Cortex of kidney (tissue), 1 donor: Measurements from ENCODE around the gene RBPJL.

ENCODE experiments used
- DNase-seq: peaks from one replicate; lab custom pipeline; 2025; lab: John Stamatoyannopoulos, UW

RBPJL gene

DNA sequence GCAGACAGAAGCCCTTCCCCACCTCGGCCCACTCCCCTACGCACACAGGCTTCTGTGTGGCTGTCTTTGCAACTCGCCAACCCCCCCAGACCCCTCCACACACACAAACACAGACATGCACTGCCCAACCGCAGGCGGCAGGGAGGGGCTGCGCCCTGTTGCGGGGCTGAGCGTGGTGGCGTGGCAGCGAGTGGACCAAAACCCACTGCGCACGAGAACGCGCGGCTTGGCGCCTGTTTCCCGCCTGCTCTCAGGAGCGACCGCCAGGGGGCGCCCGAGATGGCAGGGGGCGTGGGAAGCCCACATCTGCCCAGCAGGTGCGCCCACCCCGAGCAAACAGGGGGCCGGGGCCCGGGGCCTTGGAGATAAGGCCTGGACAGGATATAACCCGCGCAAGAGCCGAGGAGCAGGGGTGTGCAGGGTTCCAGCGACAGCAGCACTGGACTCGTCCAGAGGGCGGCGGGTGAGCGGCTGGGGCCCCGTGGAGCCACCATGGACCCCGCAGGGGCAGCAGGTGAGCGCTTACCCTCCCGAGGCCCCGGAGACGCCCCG lies at the start of gene RBPJL:
TSS of gene RBPJL (plus strand) at position 410 of the 552 bp plus-strand sequence. CDS start at position 493, 83 bp downstream.
- DNase-seq, result no peak

DNA sequence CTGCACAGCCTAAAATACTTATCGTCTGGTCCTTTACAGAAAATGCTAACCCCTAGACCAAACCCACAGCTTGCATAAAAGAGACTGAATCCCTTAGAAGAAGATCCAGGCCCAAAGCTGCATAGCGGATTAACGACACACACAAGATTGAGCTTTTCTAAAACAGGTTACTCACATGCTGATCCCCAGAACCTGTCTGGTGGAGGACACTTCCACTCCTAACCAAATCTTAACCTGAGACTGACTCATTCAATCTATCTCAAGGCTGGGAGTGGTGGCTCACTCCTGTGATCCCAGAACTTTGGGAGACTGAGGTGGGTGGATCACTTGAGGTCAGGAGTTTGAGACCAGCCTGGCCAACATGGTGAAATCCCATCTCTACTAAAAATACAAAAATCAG lies 49.5 kb upstream of the RBPJL start:
- no peak for DNase-seq

DNA sequence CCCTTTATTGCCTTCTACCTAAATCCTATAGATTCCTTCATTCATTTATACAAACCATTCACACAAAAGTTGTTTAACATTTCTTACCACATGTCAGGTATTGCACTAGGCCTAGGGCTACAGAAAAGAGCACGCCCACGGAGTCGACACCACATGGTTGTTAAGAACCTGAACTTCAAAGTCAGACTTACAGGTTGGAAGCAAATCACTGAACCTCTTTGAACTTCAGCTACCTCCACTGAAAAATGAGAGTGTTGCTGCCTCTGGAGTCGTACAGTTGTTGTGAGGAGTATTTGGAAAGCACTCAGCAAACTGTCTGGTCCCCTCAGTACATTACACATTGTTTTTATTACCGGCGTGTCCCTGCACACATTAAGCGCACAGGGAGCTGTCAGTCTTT lies 48.9 kb upstream of the RBPJL start:
- DNase-seq, result no peak

DNA sequence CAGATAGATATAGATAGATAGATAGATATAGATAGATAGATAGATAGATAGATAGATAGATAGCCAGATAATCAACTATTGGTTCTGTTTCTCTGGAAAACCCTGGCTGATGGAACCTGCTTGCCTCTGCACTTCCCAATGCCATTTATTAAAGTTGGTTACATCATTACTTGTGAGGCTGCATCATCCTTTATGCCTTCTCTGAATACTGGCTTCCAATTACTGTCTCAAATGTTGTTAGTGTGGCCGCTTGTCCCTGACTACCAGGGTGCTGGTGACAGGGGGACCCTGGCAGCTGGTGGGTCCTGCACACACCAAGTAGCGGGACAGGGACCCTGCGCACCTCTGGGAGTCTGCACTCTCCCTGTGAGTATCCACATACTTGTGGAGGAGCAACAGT lies 48.4 kb upstream of the RBPJL start:
- no peak for DNase-seq

GRCh38 chr20:45258664-45259063 lies 48.0 kb upstream of the RBPJL start:
- DNase-seq, result no peak

DNA sequence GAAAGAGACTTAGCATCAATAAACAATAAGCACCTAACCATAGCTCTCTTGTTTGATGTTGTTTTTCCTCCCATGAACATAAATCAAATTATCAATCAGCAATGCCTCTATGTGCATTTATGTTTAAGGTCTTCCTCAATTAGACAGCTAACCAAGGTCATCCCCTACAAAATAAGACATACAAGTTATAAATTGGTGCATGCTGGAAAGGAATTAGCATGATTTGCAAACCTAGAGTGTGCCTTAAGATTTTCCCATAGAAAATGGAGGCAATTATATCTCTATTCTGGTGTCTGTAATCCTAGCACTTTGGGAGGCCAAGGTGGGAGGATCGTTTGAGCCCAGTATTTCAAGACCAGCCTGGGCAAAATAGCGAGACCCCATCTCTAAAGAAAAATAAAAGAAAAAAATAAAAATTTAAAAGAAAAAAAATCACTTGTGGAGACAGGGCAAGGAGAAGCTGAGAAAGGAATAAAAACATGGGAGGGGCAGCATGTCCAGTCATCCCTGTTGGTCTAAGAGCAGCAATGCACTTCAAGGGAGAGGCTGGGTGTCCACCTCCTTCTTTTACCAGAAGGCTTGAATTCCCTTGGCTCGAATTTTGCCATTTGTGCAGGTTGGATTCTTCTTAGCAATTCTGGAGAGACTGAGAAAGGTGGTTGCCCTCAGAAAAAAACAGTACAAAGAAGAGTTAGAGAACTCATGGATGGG lies 42.9 kb upstream of the RBPJL start:
- no peak for DNase-seq

GRCh38 chr20:45266977-45267376 lies 39.7 kb upstream of the RBPJL start:
- no peak for DNase-seq

DNA sequence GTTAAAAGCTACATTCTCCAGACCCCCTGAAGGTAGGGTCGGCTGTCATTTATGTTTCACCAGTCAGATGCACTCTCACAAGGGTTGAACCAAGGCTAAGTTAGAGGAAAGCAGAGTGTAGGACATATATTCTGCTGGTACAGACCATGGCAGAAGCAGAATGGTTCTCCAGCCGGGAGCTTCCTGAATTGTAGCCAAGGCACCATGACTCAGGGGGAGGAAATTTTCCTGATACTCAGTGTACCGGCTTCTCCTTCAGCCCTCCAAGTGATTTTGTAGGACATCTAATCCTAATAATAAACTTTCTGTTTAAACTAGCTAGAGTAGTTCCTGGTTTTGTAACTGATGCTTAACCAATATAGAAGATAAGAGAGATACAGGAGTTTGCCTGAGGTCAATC lies 38.1 kb upstream of the RBPJL start:
- DNase-seq, result no peak

DNA sequence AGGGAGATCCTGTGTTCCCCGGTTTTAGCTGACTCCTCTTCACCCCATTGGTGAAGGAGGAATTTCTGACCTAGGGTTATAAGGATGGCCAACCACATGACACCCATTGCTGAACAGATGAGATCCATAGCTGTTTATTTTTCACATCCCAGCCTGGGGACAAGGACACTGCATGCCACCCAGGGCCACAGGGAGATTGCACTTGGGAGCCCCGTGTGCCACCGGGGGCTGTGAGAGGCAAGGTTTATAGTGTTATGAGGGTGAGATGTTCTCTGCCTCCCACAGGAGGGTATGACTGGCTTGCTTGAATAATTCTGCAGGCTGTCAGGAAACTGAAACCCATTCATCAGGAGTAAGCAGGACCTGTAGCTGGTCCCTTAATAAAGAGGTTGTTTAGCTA lies 37.6 kb upstream of the RBPJL start:
- DNase-seq, result no peak

GRCh38 chr20:45269754-45270270 lies 36.8 kb upstream of the RBPJL start:
- no peak for DNase-seq

- no peak for DNase-seq
These were observed 31.3 kb upstream of the RBPJL start for GRCh38 chr20:45275338-45275737.

GRCh38 chr20:45279992-45280391 lies 26.6 kb upstream of the RBPJL start:
- no peak for DNase-seq

- no peak for DNase-seq
These were observed 23.7 kb upstream of the RBPJL start for GRCh38 chr20:45282700-45283550.

- DNase-seq, result no peak
These were observed 23.0 kb upstream of the RBPJL start for GRCh38 chr20:45283551-45284057.

- no peak for DNase-seq
These were observed 18.3 kb upstream of the RBPJL start for GRCh38 chr20:45288376-45288775.

DNA sequence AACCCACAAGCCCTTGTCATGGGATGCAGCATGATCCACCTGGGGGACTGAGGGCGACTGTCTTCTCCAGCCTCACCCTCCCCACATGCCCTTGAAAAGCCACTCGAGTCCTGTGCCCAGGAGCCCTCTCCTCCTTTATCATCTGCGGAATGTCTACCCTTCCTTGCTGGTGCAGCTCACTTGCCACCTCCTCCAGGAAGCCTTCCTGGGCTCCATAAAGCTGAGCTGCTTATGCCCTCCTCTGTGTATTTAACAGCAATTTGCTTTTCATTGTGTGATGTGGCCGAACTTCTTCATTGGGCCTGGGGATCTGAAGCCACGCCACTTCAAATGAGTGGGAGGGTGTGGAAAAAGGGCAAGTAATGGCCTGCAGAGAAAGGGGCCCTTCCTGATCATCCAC lies 17.8 kb upstream of the RBPJL start:
- no peak for DNase-seq

- DNase-seq, result no peak
These were observed 16.5 kb upstream of the RBPJL start for GRCh38 chr20:45289942-45290676.

GRCh38 chr20:45290677-45291355 lies 15.8 kb upstream of the RBPJL start:
- no peak for DNase-seq

DNA sequence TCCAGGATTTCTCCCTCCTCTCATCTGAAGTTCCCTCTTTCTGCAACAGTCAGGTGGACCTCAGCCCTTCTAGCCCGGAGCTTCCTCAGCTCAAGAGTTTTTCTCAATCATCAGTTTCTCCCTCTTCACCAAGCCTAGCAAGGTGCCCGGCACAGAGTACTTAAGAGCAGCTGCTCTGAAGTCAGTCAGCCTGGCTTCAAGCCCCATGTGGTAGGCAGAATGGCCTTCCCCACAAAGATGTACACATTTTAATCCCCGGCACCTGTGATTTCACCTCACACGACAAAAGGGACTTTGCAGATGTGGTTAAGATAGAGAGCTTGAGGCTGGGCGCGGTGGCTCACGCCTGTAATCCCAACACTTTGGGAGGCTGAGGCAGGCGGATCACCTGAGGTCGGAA lies 15.1 kb upstream of the RBPJL start:
- DNase-seq, result no peak

- no peak for DNase-seq
These were observed 14.3 kb upstream of the RBPJL start for GRCh38 chr20:45292343-45292742.
